Lung (tissue), 12 donors: ENCODE results near the gene SLC3A2. TPM values are rescaled to one million over a fixed set of nuclear protein-coding genes. Genes with fewer than 3 reads are reported as not detected.
A peak's percentile ranks its signal among the peaks of the same experiment; 100 is the strongest.

Experiments
- ATAC-seq: fragments of 200-7000 bp; cut with Tn5 transposase; one replicate; pipeline ENCODE4 v1.9.1; 2020; ENCODE audit warnings: moderate number of reproducible peaks; ENCODE audit not compliant: insufficient read depth, low FRiP score
- DNase-seq, 3 donors: peaks; one replicate each; pipeline ENCODE4 v3.0.0-alpha.2; 2013 to 2017
- H3K27ac ChIP-seq, 2 donors: one replicate each; pipeline ENCODE4 v1.5.1; 2013; ENCODE audit warnings: mild to moderate bottlenecking in 2 of 2, moderate library complexity in 2 of 2, control low read depth in 1 of 2, inconsistent platforms in 1 of 2, low read depth in 1 of 2, low read length in 1 of 2
- H3K27me3 ChIP-seq, 3 donors: one replicate each; pipeline ENCODE4 v1.5.1; 2013; ENCODE audit warnings: low read length in 2 of 3; ENCODE audit not compliant: control insufficient read depth in 3 of 3, insufficient read depth in 3 of 3
- H3K36me3 ChIP-seq, 4 donors: one replicate each; pipeline ENCODE4 v1.5.1; 2013; ENCODE audit warnings: low read length in 4 of 4, mild to moderate bottlenecking in 1 of 4, moderate library complexity in 1 of 4; ENCODE audit not compliant: control insufficient read depth in 4 of 4, insufficient read depth in 4 of 4
- H3K4me1 ChIP-seq, 5 donors: one replicate each; pipeline ENCODE4 v1.5.1; 2013; ENCODE audit warnings: low read length in 5 of 5, mild to moderate bottlenecking in 2 of 5, moderate library complexity in 1 of 5; ENCODE audit not compliant: control insufficient read depth in 5 of 5, insufficient read depth in 5 of 5
- H3K4me3 ChIP-seq: one replicate; pipeline ENCODE4 v1.5.1; 2013; ENCODE audit warnings: mild to moderate bottlenecking, control low read depth, moderate library complexity
- H3K9ac ChIP-seq, 2 donors: one replicate each; pipeline ENCODE4 v1.5.1; 2013; ENCODE audit warnings: low read length in 2 of 2, control low read depth in 1 of 2; ENCODE audit not compliant: insufficient read depth in 1 of 2
- H3K9me3 ChIP-seq, 4 donors: one replicate each; pipeline ENCODE4 v1.5.1; 2013; ENCODE audit warnings: low read length in 3 of 4, mild to moderate bottlenecking in 1 of 4, moderate library complexity in 1 of 4; ENCODE audit not compliant: control insufficient read depth in 4 of 4, insufficient read depth in 3 of 4
- CTCF ChIP-seq: IDR thresholded peaks from 2 replicates; pipeline ENCODE4 v1.5.1; 2012; ENCODE audit warnings: mild to moderate bottlenecking; ENCODE audit errors: control extremely low read depth, extremely low read depth
- WGBS, 2 donors: extraction: QIAGEN DNeasy Blood & Tissue Kit; methylation state at CpG; one replicate each; pipeline ENCODE4 v1.1.7; 2013; 5-methylcytosine and 5-hydroxymethylcytosine counted together
- polyA plus RNA-seq, 2 donors: library from polyadenylated mRNA; stranded (reverse); fragments of 200-250 nt; gene quantifications; one replicate each; pipeline ENCODE4 v1.2.1, GENCODE V29; 2013
- total RNA-seq, 2 donors: library from RNA; depleted of rRNA in 1 of 2; stranded (reverse); fragments of >200 nt in 1 of 2; gene quantifications; one replicate each; pipeline ENCODE4 v1.2.1, GENCODE V29; 2014 to 2021
- donor health status: control.
- donor health status: control.
- donor health status: Bipolar disorder and iron deficiency.
- donor health status: healthy.
- donor health status: DM: yes; HTN: yes; CAD: no.

SLC3A2 gene
- total and polyA plus RNA-seq, 4 donors, result 151 to 265 (median 211) TPM

GRCh38 chr11:62925308-62925707 lies 44.6 kb downstream of the SLC3A2 start:
- H3K27ac ChIP-seq, result no peak overlapping the region
- TF ChIP-seq CTCF, result no peak
- H3K9ac ChIP-seq, result no peak overlapping the region
- WGBS, 2 donors, result 25 to 42% methylated on average over 14 of the region's 14 CpGs
- ATAC-seq (no peak), DNase-seq (no peak)
- peaks cover 0 to 37% (median 28%) of the 10 kb centered on the region in 5 donors for H3K4me1 ChIP-seq
- H3K4me3 ChIP-seq, result no peak overlapping the region
- peaks cover 0 to 79% (median 57%) of the 10 kb centered on the region in 3 donors for H3K27me3 ChIP-seq
- no peaks in the 10 kb centered on the region for H3K36me3 ChIP-seq
- H3K9me3 ChIP-seq, result no peaks in the 10 kb centered on the region

GRCh38 chr11:62925745-62926679 lies 45.3 kb downstream of the SLC3A2 start:
- WGBS, 2 donors, result 8 to 24% methylated on average over 71 of the region's 71 CpGs
- ATAC-seq, result no peak
- H3K9ac ChIP-seq, result no peak overlapping the region

GRCh38 chr11:62926680-62927455 lies 46.2 kb downstream of the SLC3A2 start:
- Histone ChIP-seq H3K9ac (no peak overlapping the region), H3K4me1 (peaks cover 0 to 28% (median 22%) of the 10 kb centered on the region in 5 donors), H3K4me3 (no peak overlapping the region), H3K27me3 (peaks cover 0 to 67% (median 52%) of the 10 kb centered on the region in 3 donors), H3K9me3 (no peaks in the 10 kb centered on the region), H3K36me3 (no peaks in the 10 kb centered on the region), H3K27ac (no peak overlapping the region)
- 18 to 29% methylated on average over 50 to 53 of the region's 53 CpGs for WGBS, 2 donors
- no peak for ATAC-seq
- no peak for TF ChIP-seq CTCF
- no peak for DNase-seq

More at GRCh38 chr11:62925745-62926679, 45.3 kb downstream of the SLC3A2 start:
- H3K27ac ChIP-seq, result no peak overlapping the region
- H3K36me3 ChIP-seq, result no peaks in the 10 kb centered on the region
- peaks cover 0 to 32% (median 30%) of the 10 kb centered on the region in 5 donors for H3K4me1 ChIP-seq
- H3K9me3 ChIP-seq, result no peaks in the 10 kb centered on the region
- peak overlapping the region; percentile 24 for H3K4me3 ChIP-seq
- peaks cover 0 to 76% (median 57%) of the 10 kb centered on the region in 3 donors for H3K27me3 ChIP-seq
- DNase-seq, result peak in 2 of 3 donors; percentile 30 to 45
- no peak for TF ChIP-seq CTCF
